WTC11 (cell line): ENCODE measurements around the gene SLC25A41. TPM values are rescaled to one million over a fixed set of nuclear protein-coding genes. Genes with fewer than 3 reads are reported as not detected.

Experiments
- ATAC-seq: fragments of 200-7000 bp; cut with Tn5 transposase; 2 replicates; pipeline ENCODE4 v1.10.0; 2021; ENCODE audit warnings: mild to moderate bottlenecking, moderate library complexity
- CTCF ChIA-PET: fragments of 300-600 bp; sonication (Branson Sonifier 250); formaldehyde crosslinking; loops from one replicate; lab custom pipeline; 2021; ENCODE audit warnings: antibody characterized with exemption; lab: Charles Lee
- POLR2A ChIA-PET: fragments of 350-600 bp; sonication (Branson Sonifier 250); formaldehyde crosslinking; loops from one replicate; lab custom pipeline; 2021; ENCODE audit warnings: antibody characterized with exemption; lab: Charles Lee
- DNase-seq: peaks from one replicate; pipeline ENCODE4 v3.0.0; 2021; ENCODE audit warnings: low spot score
- H3K27ac Mint-ChIP-seq: 2 replicates; pipeline ENCODE4 v1.8.0; 2021; ENCODE audit warnings: mixed read lengths
- H3K27me3 Mint-ChIP-seq: 2 replicates; pipeline ENCODE4 v1.8.0; 2021; ENCODE audit warnings: low read depth, mild to moderate bottlenecking, moderate library complexity, mixed read lengths
- H3K36me3 Mint-ChIP-seq: 2 replicates; pipeline ENCODE4 v1.8.0; 2021; ENCODE audit warnings: mixed read lengths
- H3K4me1 Mint-ChIP-seq: 2 replicates; pipeline ENCODE4 v1.8.0; 2022; ENCODE audit warnings: mixed read lengths
- H3K4me3 Mint-ChIP-seq: 2 replicates; pipeline ENCODE4 v1.8.0; 2021; ENCODE audit warnings: mild to moderate bottlenecking, moderate library complexity, mixed read lengths
- H3K9me3 Mint-ChIP-seq: 2 replicates; pipeline ENCODE4 v1.8.0; 2021; ENCODE audit warnings: mixed read lengths
- GABPB1 ChIP-seq: sonication (generic); formaldehyde crosslinking; IDR thresholded peaks from 2 replicates; pipeline ENCODE4 v1.8.1; 2023; ENCODE audit warnings: mild to moderate bottlenecking, missing genetic modification reagents
- GRHL2 ChIP-seq: fragments of 250-450 bp; sonication (Bioruptor Pico); IDR thresholded peaks from 2 replicates; pipeline ENCODE4 v1.8.0; 2022; ENCODE audit warnings: mild to moderate bottlenecking, moderate library complexity; ENCODE audit not compliant: insufficient replicate concordance, severe bottlenecking
- HMGA2 ChIP-seq: fragments of 250-450 bp; sonication (Bioruptor Pico); IDR thresholded peaks from 2 replicates; pipeline ENCODE4 v1.4.0; 2021; ENCODE audit warnings: mild to moderate bottlenecking, moderate library complexity
- JUN ChIP-seq: sonication (generic); formaldehyde crosslinking; IDR thresholded peaks from 2 replicates; pipeline ENCODE4 v1.8.0; 2023; ENCODE audit warnings: mild to moderate bottlenecking, missing genetic modification reagents
- NR3C1 ChIP-seq: sonication (generic); formaldehyde crosslinking; conservative IDR thresholded peaks from 2 replicates; pipeline ENCODE4 v1.8.1; 2023; ENCODE audit warnings: low read depth, mild to moderate bottlenecking, missing genetic modification reagents
- SP1 ChIP-seq: sonication (generic); formaldehyde crosslinking; conservative IDR thresholded peaks from 2 replicates; pipeline ENCODE4 v1.8.1; 2022; ENCODE audit warnings: missing genetic modification reagents
- TEAD4 ChIP-seq: sonication (generic); formaldehyde crosslinking; IDR thresholded peaks from 2 replicates; pipeline ENCODE4 v1.8.0; 2022; ENCODE audit warnings: mild to moderate bottlenecking, missing genetic modification reagents
- ZNF423 ChIP-seq: fragments of 250-450 bp; sonication (Bioruptor Pico); IDR thresholded peaks from 2 replicates; pipeline ENCODE4 v2.1.2; 2022; ENCODE audit warnings: mild to moderate bottlenecking, moderate library complexity
- total RNA-seq: library from RNA; stranded (reverse); gene quantifications from 3 replicates; pipeline ENCODE4 v1.2.3, GENCODE V29; 2021
- TF ChIP-seq, protein P1 (sequence below): fragments of 250-450 bp; sonication (Bioruptor Pico); conservative IDR thresholded peaks from 2 replicates; pipeline ENCODE4 v1.9.0; 2021; ENCODE audit warnings: mild to moderate bottlenecking
- TF ChIP-seq, protein P2 (sequence below): fragments of 250-450 bp; sonication (Bioruptor Pico); IDR thresholded peaks from 2 replicates; pipeline ENCODE4 v1.9.0; 2021; ENCODE audit warnings: mild to moderate bottlenecking
- TF ChIP-seq, protein P3 (sequence below): fragments of 250-450 bp; sonication (Bioruptor Pico); IDR thresholded peaks from 2 replicates; pipeline ENCODE4 v1.9.0; 2021; ENCODE audit warnings: mild to moderate bottlenecking
- TF ChIP-seq, protein P4 (sequence below): sonication (generic); formaldehyde crosslinking; IDR thresholded peaks from 2 replicates; pipeline ENCODE4 v1.8.1; 2022; ENCODE audit warnings: low read depth, mild to moderate bottlenecking, moderate library complexity, missing genetic modification reagents, borderline replicate concordance
- TF ChIP-seq, protein P5 (sequence below): sonication (generic); formaldehyde crosslinking; IDR thresholded peaks from 2 replicates; pipeline ENCODE4 v1.8.0; 2022; ENCODE audit warnings: mild to moderate bottlenecking, missing genetic modification reagents
- TF ChIP-seq, protein P6 (sequence below): fragments of 250-450 bp; sonication (Bioruptor Pico); IDR thresholded peaks from 2 replicates; pipeline ENCODE4 v1.9.0; 2021; ENCODE audit warnings: mild to moderate bottlenecking, borderline replicate concordance

SLC25A41 gene
- total RNA-seq, 1 experiment from 2014 or later = 0.35 TPM

DNA sequence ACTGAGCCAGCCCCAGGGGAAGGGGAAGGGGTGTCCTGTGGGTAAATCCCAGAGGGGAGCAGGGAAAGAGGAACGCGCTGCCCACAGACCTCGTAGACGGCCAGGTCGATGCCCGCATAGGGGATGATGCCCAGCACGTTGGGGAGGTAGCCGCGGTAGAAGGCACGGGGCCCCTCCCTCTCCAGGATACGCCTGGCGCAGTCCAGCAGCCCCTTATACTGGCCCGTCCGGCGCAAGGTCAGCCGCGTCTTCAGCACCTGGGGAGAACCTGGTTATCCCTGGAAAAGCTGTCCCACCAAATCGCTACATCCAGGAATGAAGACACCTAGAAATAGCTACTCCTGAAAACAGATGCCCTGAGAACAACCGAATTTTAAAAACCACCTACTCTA is 18.7 kb upstream of the SLC25A41 start (continued):
- TF ChIP-seq, protein P1, sequence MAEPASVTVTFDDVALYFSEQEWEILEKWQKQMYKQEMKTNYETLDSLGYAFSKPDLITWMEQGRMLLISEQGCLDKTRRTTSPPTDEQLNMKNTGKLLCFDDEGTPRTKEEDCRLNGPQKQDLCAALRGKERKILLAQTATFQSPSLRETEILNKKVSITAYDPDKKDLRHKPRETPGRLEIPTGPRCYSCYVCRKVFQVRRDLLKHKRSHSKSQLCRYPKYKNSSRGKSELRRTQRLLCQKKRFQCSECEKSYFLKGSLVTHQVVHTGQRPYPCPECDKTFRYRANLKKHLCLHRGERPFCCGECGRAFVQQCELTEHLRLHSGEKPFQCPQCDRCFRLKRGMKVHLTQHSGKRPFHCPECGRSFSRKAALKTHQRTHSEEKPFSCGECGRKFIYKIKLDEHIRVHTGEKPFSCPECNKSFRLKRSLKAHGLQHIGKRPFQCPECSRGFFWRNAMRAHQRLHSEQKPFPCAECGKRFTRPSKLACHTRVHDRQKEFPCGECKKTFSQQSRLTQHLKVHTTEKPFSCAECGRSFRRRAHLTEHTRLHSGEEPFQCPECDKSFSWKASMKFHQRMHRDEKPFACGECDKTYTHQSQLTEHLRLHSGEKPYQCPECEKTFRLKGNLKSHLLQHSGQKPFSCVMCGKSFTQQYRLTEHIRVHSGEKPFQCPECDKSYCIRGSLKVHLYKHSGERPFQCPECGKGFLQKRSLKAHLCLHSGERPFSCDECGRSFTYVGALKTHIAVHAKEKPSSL (CRISPR knock-in tag) = no peak
- no peak for TF ChIP-seq ZNF423 (CRISPR knock-in tag)
- TF ChIP-seq, protein P2, sequence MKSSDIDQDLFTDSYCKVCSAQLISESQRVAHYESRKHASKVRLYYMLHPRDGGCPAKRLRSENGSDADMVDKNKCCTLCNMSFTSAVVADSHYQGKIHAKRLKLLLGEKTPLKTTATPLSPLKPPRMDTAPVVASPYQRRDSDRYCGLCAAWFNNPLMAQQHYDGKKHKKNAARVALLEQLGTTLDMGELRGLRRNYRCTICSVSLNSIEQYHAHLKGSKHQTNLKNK (CRISPR knock-in tag) = no peak
- TF ChIP-seq NR3C1 (CRISPR knock-in tag) = no peak
- TF ChIP-seq, protein P3, sequence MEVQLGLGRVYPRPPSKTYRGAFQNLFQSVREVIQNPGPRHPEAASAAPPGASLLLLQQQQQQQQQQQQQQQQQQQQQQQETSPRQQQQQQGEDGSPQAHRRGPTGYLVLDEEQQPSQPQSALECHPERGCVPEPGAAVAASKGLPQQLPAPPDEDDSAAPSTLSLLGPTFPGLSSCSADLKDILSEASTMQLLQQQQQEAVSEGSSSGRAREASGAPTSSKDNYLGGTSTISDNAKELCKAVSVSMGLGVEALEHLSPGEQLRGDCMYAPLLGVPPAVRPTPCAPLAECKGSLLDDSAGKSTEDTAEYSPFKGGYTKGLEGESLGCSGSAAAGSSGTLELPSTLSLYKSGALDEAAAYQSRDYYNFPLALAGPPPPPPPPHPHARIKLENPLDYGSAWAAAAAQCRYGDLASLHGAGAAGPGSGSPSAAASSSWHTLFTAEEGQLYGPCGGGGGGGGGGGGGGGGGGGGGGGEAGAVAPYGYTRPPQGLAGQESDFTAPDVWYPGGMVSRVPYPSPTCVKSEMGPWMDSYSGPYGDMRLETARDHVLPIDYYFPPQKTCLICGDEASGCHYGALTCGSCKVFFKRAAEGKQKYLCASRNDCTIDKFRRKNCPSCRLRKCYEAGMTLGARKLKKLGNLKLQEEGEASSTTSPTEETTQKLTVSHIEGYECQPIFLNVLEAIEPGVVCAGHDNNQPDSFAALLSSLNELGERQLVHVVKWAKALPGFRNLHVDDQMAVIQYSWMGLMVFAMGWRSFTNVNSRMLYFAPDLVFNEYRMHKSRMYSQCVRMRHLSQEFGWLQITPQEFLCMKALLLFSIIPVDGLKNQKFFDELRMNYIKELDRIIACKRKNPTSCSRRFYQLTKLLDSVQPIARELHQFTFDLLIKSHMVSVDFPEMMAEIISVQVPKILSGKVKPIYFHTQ = no peak
- TF ChIP-seq, protein P4, sequence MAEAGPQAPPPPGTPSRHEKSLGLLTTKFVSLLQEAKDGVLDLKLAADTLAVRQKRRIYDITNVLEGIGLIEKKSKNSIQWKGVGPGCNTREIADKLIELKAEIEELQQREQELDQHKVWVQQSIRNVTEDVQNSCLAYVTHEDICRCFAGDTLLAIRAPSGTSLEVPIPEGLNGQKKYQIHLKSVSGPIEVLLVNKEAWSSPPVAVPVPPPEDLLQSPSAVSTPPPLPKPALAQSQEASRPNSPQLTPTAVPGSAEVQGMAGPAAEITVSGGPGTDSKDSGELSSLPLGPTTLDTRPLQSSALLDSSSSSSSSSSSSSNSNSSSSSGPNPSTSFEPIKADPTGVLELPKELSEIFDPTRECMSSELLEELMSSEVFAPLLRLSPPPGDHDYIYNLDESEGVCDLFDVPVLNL (CRISPR knock-in tag) = no peak

DNA sequence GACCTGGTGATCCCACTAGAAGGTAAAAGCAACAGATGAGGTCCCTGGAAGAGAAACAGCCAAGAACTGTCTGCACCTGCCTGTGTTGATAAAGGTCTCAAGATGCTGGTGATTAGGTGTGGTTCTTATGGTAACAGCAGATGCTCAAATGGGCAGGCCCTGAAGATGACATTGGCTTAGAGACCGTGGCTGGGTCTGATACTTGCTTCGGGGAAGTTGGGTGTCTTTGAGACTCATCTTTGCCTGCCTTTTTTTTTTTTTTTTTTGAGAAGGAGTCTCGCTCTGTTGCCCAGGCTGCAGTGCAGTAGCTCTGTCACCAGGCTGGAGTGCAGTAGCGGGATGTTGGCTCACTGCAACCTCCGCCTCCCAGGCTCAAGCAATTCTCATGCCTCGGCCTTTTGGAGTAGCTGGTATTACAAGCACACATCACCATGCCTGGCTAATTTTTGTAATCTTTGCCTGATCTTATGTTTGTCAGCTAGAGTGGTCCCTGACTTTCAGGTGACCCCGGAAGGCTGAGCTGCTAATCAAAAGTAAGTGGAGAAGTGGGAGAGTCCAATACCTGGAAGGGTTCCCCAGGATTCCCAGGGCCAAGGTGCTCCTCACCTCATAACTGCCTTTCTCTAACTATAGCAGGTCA is 18.1 kb upstream of the SLC25A41 start:
- no peak for ATAC-seq
- peaks cover 45% of the 10 kb centered on the region for H3K36me3 Mint-ChIP-seq
- no peak overlapping the region for H3K4me3 Mint-ChIP-seq
- no peaks in the 10 kb centered on the region for H3K4me1 Mint-ChIP-seq
- no peaks in the 10 kb centered on the region for H3K27me3 Mint-ChIP-seq
- no peak for DNase-seq
- CTCF ChIA-PET = no interaction called here
- POLR2A ChIA-PET = no interaction called here
- no peak overlapping the region for H3K27ac Mint-ChIP-seq
- peaks cover 13% of the 10 kb centered on the region for H3K9me3 Mint-ChIP-seq
- TF ChIP-seq, protein P5, sequence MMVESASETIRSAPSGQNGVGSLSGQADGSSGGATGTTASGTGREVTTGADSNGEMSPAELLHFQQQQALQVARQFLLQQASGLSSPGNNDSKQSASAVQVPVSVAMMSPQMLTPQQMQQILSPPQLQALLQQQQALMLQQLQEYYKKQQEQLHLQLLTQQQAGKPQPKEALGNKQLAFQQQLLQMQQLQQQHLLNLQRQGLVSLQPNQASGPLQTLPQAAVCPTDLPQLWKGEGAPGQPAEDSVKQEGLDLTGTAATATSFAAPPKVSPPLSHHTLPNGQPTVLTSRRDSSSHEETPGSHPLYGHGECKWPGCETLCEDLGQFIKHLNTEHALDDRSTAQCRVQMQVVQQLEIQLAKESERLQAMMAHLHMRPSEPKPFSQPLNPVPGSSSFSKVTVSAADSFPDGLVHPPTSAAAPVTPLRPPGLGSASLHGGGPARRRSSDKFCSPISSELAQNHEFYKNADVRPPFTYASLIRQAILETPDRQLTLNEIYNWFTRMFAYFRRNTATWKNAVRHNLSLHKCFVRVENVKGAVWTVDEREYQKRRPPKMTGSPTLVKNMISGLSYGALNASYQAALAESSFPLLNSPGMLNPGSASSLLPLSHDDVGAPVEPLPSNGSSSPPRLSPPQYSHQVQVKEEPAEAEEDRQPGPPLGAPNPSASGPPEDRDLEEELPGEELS = no peak
- TF ChIP-seq GRHL2 (CRISPR knock-in tag) (no peak), TEAD4 (no peak), JUN (CRISPR knock-in tag) (no peak), SP1 (CRISPR knock-in tag) (no peak), GABPB1 (CRISPR knock-in tag) (no peak), HMGA2 (CRISPR knock-in tag) (no peak)
- TF ChIP-seq, protein P6, sequence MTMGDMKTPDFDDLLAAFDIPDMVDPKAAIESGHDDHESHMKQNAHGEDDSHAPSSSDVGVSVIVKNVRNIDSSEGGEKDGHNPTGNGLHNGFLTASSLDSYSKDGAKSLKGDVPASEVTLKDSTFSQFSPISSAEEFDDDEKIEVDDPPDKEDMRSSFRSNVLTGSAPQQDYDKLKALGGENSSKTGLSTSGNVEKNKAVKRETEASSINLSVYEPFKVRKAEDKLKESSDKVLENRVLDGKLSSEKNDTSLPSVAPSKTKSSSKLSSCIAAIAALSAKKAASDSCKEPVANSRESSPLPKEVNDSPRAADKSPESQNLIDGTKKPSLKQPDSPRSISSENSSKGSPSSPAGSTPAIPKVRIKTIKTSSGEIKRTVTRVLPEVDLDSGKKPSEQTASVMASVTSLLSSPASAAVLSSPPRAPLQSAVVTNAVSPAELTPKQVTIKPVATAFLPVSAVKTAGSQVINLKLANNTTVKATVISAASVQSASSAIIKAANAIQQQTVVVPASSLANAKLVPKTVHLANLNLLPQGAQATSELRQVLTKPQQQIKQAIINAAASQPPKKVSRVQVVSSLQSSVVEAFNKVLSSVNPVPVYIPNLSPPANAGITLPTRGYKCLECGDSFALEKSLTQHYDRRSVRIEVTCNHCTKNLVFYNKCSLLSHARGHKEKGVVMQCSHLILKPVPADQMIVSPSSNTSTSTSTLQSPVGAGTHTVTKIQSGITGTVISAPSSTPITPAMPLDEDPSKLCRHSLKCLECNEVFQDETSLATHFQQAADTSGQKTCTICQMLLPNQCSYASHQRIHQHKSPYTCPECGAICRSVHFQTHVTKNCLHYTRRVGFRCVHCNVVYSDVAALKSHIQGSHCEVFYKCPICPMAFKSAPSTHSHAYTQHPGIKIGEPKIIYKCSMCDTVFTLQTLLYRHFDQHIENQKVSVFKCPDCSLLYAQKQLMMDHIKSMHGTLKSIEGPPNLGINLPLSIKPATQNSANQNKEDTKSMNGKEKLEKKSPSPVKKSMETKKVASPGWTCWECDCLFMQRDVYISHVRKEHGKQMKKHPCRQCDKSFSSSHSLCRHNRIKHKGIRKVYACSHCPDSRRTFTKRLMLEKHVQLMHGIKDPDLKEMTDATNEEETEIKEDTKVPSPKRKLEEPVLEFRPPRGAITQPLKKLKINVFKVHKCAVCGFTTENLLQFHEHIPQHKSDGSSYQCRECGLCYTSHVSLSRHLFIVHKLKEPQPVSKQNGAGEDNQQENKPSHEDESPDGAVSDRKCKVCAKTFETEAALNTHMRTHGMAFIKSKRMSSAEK = no peak
- TF ChIP-seq, protein P3 = no peak
- TF ChIP-seq, protein P2 (CRISPR knock-in tag) = no peak
